ENCODE measurements around the gene ARFGAP1.

DNA sequence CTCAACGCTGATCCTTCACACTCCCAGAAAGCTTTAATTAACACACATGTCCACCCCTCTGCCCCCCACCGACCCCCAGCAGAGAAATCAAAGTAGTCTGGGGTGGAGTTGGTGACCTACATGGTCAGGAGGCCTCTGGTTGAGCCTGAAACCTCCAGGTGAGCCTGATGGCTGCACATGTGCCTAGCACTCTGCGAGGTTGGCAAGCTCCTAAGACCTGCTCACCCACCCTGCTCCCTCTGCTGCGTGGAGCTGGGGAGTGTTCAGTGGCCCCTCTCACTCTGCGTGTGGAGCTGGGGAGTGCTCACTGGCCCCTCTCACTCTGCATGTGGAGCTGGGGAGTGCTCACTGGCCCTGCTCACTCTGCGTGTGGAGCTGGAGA, 48.8 kb upstream of the ARFGAP1 start:
- no peak for TF ChIP-seq FOXK2 (IDR thresholded peaks at IDR 0.05)
- no peak for TF ChIP-seq TARDBP (IDR thresholded peaks at IDR 0.05)
- TF ChIP-seq ELF4 (IDR thresholded peaks at IDR 0.05): no peak
- TF ChIP-seq HDGF (IDR thresholded peaks at IDR 0.05; ENCODE audit: borderline replicate concordance): no peak
- TF ChIP-seq LEF1 (IDR thresholded peaks at IDR 0.05; ENCODE audit: borderline replicate concordance): no peak
